ENCODE results near the gene NRP2.

The NRP2 gene

DNA sequence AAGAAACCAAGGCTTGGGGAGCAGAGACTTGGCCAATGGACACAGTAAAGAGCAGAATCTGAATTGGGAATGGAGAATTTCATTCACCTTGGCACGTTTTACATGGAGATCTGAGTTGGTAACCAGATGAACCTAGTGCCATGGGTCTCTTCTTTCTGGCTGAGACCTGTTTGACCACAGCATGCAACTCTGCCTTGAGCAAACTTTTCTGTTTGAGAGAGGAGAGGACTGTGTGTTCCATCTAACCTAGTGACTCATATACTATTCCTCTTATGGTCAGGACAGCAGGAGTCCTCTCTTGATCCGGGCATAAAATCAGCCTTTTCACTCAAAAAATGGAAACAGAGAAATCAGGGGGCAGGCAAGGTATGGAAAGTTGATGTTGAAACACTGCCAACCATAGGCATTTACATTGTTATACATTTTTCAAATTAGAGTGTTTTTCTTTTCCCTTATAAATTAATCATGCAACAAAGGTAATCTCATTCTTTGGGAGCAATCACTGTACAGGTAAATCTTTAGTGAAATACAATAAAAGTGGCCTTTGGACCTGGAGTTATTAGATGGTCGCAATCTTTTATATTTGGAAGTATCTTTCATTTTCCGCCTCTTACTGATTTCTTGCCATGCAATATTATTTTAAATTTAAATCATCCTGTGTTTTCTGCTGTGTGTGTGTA lies 86.7 kb downstream of the NRP2 start:
- TF ChIP-seq, protein P1, sequence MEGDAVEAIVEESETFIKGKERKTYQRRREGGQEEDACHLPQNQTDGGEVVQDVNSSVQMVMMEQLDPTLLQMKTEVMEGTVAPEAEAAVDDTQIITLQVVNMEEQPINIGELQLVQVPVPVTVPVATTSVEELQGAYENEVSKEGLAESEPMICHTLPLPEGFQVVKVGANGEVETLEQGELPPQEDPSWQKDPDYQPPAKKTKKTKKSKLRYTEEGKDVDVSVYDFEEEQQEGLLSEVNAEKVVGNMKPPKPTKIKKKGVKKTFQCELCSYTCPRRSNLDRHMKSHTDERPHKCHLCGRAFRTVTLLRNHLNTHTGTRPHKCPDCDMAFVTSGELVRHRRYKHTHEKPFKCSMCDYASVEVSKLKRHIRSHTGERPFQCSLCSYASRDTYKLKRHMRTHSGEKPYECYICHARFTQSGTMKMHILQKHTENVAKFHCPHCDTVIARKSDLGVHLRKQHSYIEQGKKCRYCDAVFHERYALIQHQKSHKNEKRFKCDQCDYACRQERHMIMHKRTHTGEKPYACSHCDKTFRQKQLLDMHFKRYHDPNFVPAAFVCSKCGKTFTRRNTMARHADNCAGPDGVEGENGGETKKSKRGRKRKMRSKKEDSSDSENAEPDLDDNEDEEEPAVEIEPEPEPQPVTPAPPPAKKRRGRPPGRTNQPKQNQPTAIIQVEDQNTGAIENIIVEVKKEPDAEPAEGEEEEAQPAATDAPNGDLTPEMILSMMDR (IDR thresholded peaks at IDR 0.05; ENCODE audit: low read depth, low read length, poor library complexity, severe bottlenecking) = no peak
- no peak for TF ChIP-seq EZH2phosphoT487 (IDR thresholded peaks at IDR 0.05; ENCODE audit: borderline replicate concordance, low read length)
- no peaks in the 10 kb centered on the region for H4K20me1 ChIP-seq (ENCODE audit: control insufficient read depth, insufficient read depth, low read depth, low read length)
- H3K27me3 ChIP-seq (ENCODE audit: control insufficient read depth, low read length) = 0 out of 2 replicates have a peak, but pooled peaks cover 3% of the 10 kb centered on the region
- no peaks in the 10 kb centered on the region for H3K79me2 ChIP-seq (ENCODE audit: control insufficient read depth, low read length)
- no peaks in the 10 kb centered on the region for H3F3A ChIP-seq (ENCODE audit: control insufficient read depth, insufficient read depth)
- no peaks in the 10 kb centered on the region for H3K9me3 ChIP-seq (ENCODE audit: control insufficient read depth, insufficient read depth, low read length)
- peaks cover 5% of the 10 kb centered on the region; the same call in 1 of the 2 replicates for H3K4me1 ChIP-seq (ENCODE audit: control insufficient read depth, low read length)
- no peak overlapping the region for H3K4me2 ChIP-seq (ENCODE audit: low read length)
- H3K4me3 ChIP-seq (ENCODE audit: low read length) = no peak overlapping the region
- no peak overlapping the region for H3K27ac ChIP-seq (ENCODE audit: low read depth, low read length)
- H3K36me3 ChIP-seq (ENCODE audit: control insufficient read depth, low read length) = no peaks in the 10 kb centered on the region
- no peaks in the 10 kb centered on the region for H3K9me2 ChIP-seq (replicated peaks; ENCODE audit: control insufficient read depth, low read length)

DNA sequence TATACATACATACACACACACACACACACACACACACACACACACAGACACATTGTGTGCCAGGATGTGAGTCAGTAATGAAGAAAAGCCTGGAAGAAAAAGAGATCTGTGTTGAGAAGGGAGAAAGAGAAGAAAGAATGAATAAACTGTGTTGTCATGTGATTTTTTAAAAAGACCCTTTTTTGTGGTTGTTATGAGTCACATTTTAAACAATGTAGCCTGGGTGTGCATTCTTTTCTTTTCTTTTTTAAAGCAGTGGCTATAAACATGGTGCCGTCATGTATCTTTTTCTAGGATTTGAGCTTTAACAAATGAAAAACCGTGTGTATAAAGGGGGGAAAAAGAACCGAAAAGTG lies 87.2 kb downstream of the NRP2 start:
- Histone ChIP-seq H3K9me3 (ENCODE audit: control insufficient read depth, insufficient read depth, low read length) (no peaks in the 10 kb centered on the region), H3K9me2 (replicated peaks; ENCODE audit: control insufficient read depth, low read length) (no peaks in the 10 kb centered on the region), H3K4me3 (ENCODE audit: low read length) (no peak overlapping the region), H3K4me2 (ENCODE audit: low read length) (no peak overlapping the region), H3K27ac (ENCODE audit: low read depth, low read length) (no peak overlapping the region), H3K79me2 (ENCODE audit: control insufficient read depth, low read length) (no peaks in the 10 kb centered on the region), H3K27me3 (ENCODE audit: control insufficient read depth, low read length) (0 out of 2 replicates have a peak, but pooled peaks cover 3% of the 10 kb centered on the region), H3K36me3 (ENCODE audit: control insufficient read depth, low read length) (no peaks in the 10 kb centered on the region), H3K4me1 (ENCODE audit: control insufficient read depth, low read length) (peaks cover 5% of the 10 kb centered on the region; the same call in 1 of the 2 replicates), H3F3A (ENCODE audit: control insufficient read depth, insufficient read depth) (no peaks in the 10 kb centered on the region), H4K20me1 (ENCODE audit: control insufficient read depth, insufficient read depth, low read depth, low read length) (no peaks in the 10 kb centered on the region)
- no peak for TF ChIP-seq EZH2phosphoT487 (IDR thresholded peaks at IDR 0.05; ENCODE audit: borderline replicate concordance, low read length)
- TF ChIP-seq, protein P1 (IDR thresholded peaks at IDR 0.05; ENCODE audit: low read depth, low read length, poor library complexity, severe bottlenecking) = no peak

DNA sequence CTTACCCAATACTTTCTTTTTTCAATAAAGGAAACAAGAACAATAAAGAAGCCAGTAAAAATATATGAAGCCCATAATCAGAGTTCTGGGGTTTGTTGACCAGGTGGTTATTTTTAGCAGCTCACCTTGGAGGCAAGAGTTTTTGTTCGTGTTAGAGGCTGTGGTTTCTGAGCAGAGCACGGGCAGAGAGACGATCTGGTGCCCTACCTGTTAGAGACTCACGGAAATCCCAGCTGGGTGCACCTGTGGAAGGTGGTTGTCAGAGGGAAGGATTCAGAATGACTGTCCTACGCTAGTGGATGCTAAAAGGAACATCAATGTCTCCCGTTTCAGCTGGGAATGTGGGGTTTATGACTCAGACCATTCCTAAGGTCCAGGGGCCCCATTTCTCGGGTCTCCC lies 87.6 kb downstream of the NRP2 start:
- H3F3A ChIP-seq (ENCODE audit: control insufficient read depth, insufficient read depth) = no peaks in the 10 kb centered on the region
- no peak overlapping the region for H3K27ac ChIP-seq (ENCODE audit: low read depth, low read length)
- H3K27me3 ChIP-seq (ENCODE audit: control insufficient read depth, low read length) = 0 out of 2 replicates have a peak, but pooled peaks cover 3% of the 10 kb centered on the region
- H3K9me3 ChIP-seq (ENCODE audit: control insufficient read depth, insufficient read depth, low read length) = no peaks in the 10 kb centered on the region
- peaks cover 5% of the 10 kb centered on the region; the same call in 1 of the 2 replicates for H3K4me1 ChIP-seq (ENCODE audit: control insufficient read depth, low read length)
- H3K79me2 ChIP-seq (ENCODE audit: control insufficient read depth, low read length) = no peaks in the 10 kb centered on the region
- no peak for TF ChIP-seq EZH2phosphoT487 (IDR thresholded peaks at IDR 0.05; ENCODE audit: borderline replicate concordance, low read length)
- TF ChIP-seq, protein P1 (IDR thresholded peaks at IDR 0.05; ENCODE audit: low read depth, low read length, poor library complexity, severe bottlenecking) = no peak
- H3K4me2 ChIP-seq (ENCODE audit: low read length) = no peak overlapping the region
- H3K36me3 ChIP-seq (ENCODE audit: control insufficient read depth, low read length) = no peaks in the 10 kb centered on the region
- no peaks in the 10 kb centered on the region for H3K9me2 ChIP-seq (replicated peaks; ENCODE audit: control insufficient read depth, low read length)
- no peak overlapping the region for H3K4me3 ChIP-seq (ENCODE audit: low read length)
- H4K20me1 ChIP-seq (ENCODE audit: control insufficient read depth, insufficient read depth, low read depth, low read length) = no peaks in the 10 kb centered on the region

Measured in DOHH2 (cell line).